Measurements from ENCODE around the gene XYLT1.

XYLT1 gene

DNA sequence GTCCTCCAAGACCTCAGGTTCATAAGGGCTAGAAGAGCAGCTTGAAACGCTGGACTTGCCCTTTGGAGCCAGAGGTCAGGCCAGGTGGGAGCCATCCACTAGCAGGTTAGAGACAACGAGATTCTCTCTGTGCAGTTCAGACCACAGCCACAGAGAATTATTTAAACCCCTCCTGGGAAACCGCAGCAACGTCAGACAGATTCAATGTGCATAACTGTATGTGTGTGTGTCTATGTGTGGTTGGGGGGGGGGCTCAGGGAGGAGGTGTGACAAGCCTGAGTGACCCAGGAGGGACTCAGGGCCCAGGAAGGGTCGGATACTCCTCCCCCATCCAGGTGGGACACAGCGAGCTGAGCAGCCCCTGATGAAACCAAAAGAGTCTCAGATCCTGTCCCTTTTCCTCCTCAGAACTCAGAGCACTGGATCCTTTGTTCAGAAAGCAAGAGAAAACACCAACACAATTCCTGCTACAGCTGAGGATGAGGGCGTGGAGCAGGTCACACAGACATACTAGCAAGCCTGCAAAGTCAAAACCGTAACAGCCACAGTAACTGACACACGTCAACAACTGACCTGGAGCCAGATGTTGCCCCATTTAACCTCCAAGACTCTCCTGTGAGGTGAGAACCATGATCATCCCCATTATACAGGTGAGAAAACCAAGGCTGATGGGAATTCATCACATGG, 66.8 kb downstream of the XYLT1 start:
- POLR2A ChIA-PET (ENCODE audit: low non-redundant PET), result no interaction called here
- no peak overlapping the region for H3K27ac ChIP-seq
- CTCF ChIA-PET, result no interaction called here
- TF ChIP-seq, protein P1, sequence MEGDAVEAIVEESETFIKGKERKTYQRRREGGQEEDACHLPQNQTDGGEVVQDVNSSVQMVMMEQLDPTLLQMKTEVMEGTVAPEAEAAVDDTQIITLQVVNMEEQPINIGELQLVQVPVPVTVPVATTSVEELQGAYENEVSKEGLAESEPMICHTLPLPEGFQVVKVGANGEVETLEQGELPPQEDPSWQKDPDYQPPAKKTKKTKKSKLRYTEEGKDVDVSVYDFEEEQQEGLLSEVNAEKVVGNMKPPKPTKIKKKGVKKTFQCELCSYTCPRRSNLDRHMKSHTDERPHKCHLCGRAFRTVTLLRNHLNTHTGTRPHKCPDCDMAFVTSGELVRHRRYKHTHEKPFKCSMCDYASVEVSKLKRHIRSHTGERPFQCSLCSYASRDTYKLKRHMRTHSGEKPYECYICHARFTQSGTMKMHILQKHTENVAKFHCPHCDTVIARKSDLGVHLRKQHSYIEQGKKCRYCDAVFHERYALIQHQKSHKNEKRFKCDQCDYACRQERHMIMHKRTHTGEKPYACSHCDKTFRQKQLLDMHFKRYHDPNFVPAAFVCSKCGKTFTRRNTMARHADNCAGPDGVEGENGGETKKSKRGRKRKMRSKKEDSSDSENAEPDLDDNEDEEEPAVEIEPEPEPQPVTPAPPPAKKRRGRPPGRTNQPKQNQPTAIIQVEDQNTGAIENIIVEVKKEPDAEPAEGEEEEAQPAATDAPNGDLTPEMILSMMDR (conservative IDR thresholded peaks at IDR 0.05; ENCODE audit: low read depth), result no peak
- no peak for DNase-seq (ENCODE audit: low spot score)

DNA sequence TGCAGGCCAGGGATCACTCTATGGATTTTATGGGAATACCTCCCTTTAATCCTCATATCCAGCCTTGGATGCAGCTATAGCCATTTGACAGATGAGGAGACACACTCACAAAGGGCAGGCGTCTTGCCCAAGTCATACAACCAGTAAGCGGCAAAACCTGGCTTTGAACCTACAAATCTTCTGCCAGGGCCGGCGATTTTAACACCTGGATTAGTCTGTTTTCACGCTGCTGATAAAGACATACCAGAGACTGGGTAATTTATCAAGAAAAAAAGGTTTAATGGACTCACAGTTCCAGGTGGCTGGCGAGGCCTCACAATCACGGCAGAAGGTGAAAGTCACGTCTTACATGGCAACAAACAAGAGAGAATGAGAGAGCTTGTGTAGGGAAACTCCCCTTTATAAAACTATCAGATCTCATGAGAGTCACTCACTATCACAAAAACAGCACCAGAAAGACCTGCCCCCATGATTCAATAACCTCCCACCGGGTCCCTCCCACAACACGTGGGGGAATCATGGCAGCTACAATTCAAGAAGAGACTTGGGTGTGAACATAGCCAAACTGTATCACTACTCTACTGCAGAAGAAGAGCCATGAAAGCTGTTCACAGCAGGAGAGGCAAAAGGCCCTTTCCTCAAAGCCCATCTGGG, 67.5 kb downstream of the XYLT1 start:
- TF ChIP-seq, protein P1 (conservative IDR thresholded peaks at IDR 0.05; ENCODE audit: low read depth), result no peak
- ChIA-PET CTCF (no interaction called here), POLR2A (ENCODE audit: low non-redundant PET) (no interaction called here)
- no peak for DNase-seq (ENCODE audit: low spot score)
- no peak overlapping the region for H3K27ac ChIP-seq

DNA sequence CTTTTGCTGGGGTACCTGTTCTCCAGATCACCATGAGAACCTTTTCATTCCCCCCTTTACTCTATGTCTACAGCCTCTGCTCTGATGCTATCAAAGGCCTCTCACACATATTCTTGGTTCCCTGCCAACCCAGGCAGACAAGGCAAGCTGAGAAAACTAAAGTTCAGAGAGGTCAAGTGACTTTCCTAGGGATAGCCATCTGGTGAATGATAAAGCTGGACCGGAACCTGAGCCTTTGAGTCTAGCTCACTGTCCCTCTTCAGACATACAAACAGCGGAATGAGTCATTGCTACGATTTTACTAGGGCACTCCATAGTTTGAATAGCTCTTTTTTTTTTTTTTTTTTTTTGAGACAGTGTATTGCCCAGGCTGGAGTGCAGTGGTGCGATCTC, 73.3 kb downstream of the XYLT1 start:
- TF ChIP-seq, protein P1 (conservative IDR thresholded peaks at IDR 0.05; ENCODE audit: low read depth), result no peak
- no peak overlapping the region for H3K27ac ChIP-seq
- CTCF ChIA-PET, result no interaction called here
- POLR2A ChIA-PET (ENCODE audit: low non-redundant PET), result no interaction called here
- no peak for DNase-seq (ENCODE audit: low spot score)

DNA sequence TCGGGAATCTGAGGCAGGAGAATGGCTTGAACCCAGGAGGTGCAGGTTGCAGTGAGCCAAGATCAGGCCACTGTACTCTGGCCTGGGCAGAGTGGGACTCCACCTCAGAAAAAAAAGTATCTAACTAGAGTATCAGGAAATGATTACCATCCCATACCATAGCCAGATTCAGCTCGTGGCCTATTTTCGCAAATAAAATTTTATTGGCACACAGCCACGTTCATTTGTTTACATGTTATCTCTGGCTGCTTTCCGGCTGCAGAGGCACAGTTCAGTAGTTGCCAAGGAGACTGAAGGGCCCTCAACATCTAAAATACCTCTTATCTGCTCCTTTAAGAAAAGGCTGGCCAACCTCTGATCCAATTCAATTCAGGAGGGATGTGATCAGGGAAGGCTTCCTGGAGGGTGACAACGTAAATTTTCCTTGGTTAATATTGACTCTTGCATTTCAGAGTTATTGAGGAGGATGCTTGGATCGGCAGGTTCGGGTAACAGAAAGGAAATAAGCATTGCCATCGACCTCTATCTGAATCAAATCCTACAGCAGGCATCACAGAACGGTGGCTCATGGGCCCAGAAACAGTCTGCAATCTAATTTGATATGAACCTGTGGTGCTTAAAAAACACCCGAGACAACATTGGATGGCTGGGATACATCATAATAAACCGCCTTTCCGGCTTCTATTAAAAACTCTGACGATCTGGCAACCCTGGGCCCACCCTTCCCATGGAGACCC, 73.8 kb downstream of the XYLT1 start:
- CTCF ChIA-PET, result interaction anchor here (0.7 kb wide), 1 partner anchor 14 kb away, joined by 3 read pairs; no protein-coding TSS in a partner anchor
- POLR2A ChIA-PET (ENCODE audit: low non-redundant PET), result no interaction called here
- H3K27ac ChIP-seq, result no peak overlapping the region
- no peak for DNase-seq (ENCODE audit: low spot score)
- TF ChIP-seq, protein P1 (conservative IDR thresholded peaks at IDR 0.05; ENCODE audit: low read depth), result no peak

DNA sequence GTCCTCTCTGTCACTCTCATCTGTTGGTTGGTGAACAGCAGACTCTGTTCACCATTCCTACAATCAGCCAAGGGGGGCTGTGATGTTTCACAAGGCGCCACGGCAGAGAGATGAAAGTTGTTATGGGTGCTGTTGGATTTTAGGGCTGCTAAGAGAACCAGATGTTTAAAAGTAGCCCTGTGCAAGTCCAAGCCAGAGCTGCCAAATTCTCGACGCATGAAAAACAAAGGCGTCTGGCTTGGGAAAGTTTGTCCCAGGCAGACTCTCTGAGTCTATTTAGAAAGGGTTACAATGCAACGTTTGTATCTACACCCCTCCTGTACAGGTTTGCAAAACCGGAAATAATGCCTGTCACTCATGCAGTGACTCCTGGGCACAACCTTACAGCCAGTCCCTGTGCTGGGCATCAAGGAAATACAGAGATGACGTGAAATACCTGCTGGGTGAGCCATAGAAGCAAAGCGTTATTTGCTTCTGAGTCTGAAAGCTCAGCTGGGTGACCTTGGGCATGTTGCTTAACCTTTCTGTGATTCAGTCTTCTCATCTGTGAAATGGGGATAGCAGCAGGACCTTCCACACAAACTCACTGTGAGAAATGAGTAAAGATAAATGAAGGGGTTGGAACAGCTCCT, 74.8 kb downstream of the XYLT1 start:
- CTCF ChIA-PET, result interaction anchor here (0.7 kb wide), 1 partner anchor 13 kb away, joined by 3 read pairs; no protein-coding TSS in a partner anchor
- H3K27ac ChIP-seq, result no peak overlapping the region
- TF ChIP-seq, protein P1 (conservative IDR thresholded peaks at IDR 0.05; ENCODE audit: low read depth), result no peak
- no peak for DNase-seq (ENCODE audit: low spot score)
- POLR2A ChIA-PET (ENCODE audit: low non-redundant PET), result no interaction called here
